HepG2 (cell line): ENCODE measurements around the gene BORCS5. TPM values are rescaled to one million over a fixed set of nuclear protein-coding genes. Genes with fewer than 3 reads are reported as not detected.

Experiments used
- ATF7-NPFF ChIP-seq: sonication (generic); formaldehyde crosslinking; IDR thresholded peaks from 2 replicates; pipeline ENCODE4 v1.8.1; 2023; ENCODE audit warnings: mild to moderate bottlenecking, low read depth, missing genetic modification reagents, moderate library complexity
- FOXA3 ChIP-seq: IDR thresholded peaks from 2 replicates; pipeline ENCODE4 v1.6.1; 2016; ENCODE audit warnings: missing genetic modification reagents, missing compliant biosample characterization
- FOXK1 ChIP-seq: sonication (generic); formaldehyde crosslinking; IDR thresholded peaks from 2 replicates; pipeline ENCODE4 v1.4.0; 2020; ENCODE audit warnings: low read depth, missing genetic modification reagents, borderline replicate concordance
- HOXA7 ChIP-seq: sonication (generic); formaldehyde crosslinking; IDR thresholded peaks from 2 replicates; pipeline ENCODE4 v1.8.1; 2022; ENCODE audit warnings: mild to moderate bottlenecking, missing genetic modification reagents, moderate library complexity
- KMT2B ChIP-seq: IDR thresholded peaks from 2 replicates; pipeline ENCODE4 v1.6.1; 2016; ENCODE audit warnings: missing genetic modification reagents, missing compliant biosample characterization
- NFIC ChIP-seq: IDR thresholded peaks from 2 replicates; pipeline ENCODE4 v1.6.1; 2012; ENCODE audit warnings: mild to moderate bottlenecking, low read length, inconsistent platforms
- NFYB ChIP-seq: sonication (generic); formaldehyde crosslinking; IDR thresholded peaks from 2 replicates; pipeline ENCODE4 v1.4.0; 2020; ENCODE audit warnings: missing genetic modification reagents
- NFYC ChIP-seq: IDR thresholded peaks from 2 replicates; pipeline ENCODE4 v1.6.1; 2016; ENCODE audit warnings: missing genetic modification reagents, missing compliant biosample characterization
- NR2F2 ChIP-seq: IDR thresholded peaks from 2 replicates; pipeline ENCODE4 v1.6.1; 2012; ENCODE audit warnings: low read depth, inconsistent platforms, borderline replicate concordance
- NRL ChIP-seq: sonication (generic); formaldehyde crosslinking; IDR thresholded peaks from 2 replicates; pipeline ENCODE4 v1.5.0; 2020; ENCODE audit warnings: missing genetic modification reagents, mild to moderate bottlenecking, moderate library complexity, borderline replicate concordance
- PITX1 ChIP-seq: sonication (generic); formaldehyde crosslinking; IDR thresholded peaks from 2 replicates; pipeline ENCODE4 v1.5.1; 2020; ENCODE audit warnings: mild to moderate bottlenecking, missing genetic modification reagents
- POLR2AphosphoS2 ChIP-seq: IDR thresholded peaks from 2 replicates; pipeline ENCODE4 v1.6.1; 2011; ENCODE audit warnings: low read depth, low read length, improper control_type of control experiment
- PPARG ChIP-seq: conservative IDR thresholded peaks from 2 replicates; pipeline ENCODE4 v1.6.1; 2016; ENCODE audit warnings: missing biosample characterization, missing genetic modification reagents
- SALL2 ChIP-seq: sonication (generic); formaldehyde crosslinking; IDR thresholded peaks from 2 replicates; pipeline ENCODE4 v1.8.1; 2023; ENCODE audit warnings: mild to moderate bottlenecking, missing genetic modification reagents, inconsistent platforms
- SAP130 ChIP-seq: IDR thresholded peaks from 2 replicates; pipeline ENCODE4 v1.6.1; 2016; ENCODE audit warnings: low read depth
- SMARCE1 ChIP-seq: fragments of 450-650 bp; IDR thresholded peaks from 2 replicates; pipeline ENCODE4 v1.6.1; 2017; ENCODE audit warnings: borderline replicate concordance
- SNRNP70 ChIP-seq: fragments of 200-400 bp; formaldehyde crosslinking; IDR thresholded peaks from 2 replicates; pipeline ENCODE4 v1.6.1; 2017; ENCODE audit warnings: mild to moderate bottlenecking, low read depth, low read length, moderate library complexity
- SOX5 ChIP-seq: IDR thresholded peaks from 2 replicates; pipeline ENCODE4 v1.6.1; 2016; ENCODE audit warnings: borderline replicate concordance
- TCF7 ChIP-seq: sonication (generic); IDR thresholded peaks from 2 replicates; pipeline ENCODE4 v1.6.1; 2016; ENCODE audit warnings: antibody characterized with exemption, low read depth
- TCF7L2 ChIP-seq: IDR thresholded peaks from 2 replicates; pipeline ENCODE4 v1.6.1; 2011; ENCODE audit warnings: mild to moderate bottlenecking, low read depth, low read length, moderate library complexity
- TIGD3 ChIP-seq: sonication (generic); formaldehyde crosslinking; IDR thresholded peaks from 2 replicates; pipeline ENCODE4 v1.5.1; 2020; ENCODE audit warnings: mild to moderate bottlenecking, missing genetic modification reagents, borderline replicate concordance
- ZNF460 ChIP-seq: sonication (generic); formaldehyde crosslinking; IDR thresholded peaks from 2 replicates; pipeline ENCODE4 v1.5.1; 2020; ENCODE audit warnings: missing genetic modification reagents, mild to moderate bottlenecking, borderline replicate concordance
- ZNF558 ChIP-seq: sonication (generic); formaldehyde crosslinking; IDR thresholded peaks from 2 replicates; pipeline ENCODE4 v1.9.0; 2022; ENCODE audit warnings: mild to moderate bottlenecking, missing genetic modification reagents, borderline replicate concordance
- ZNF607 ChIP-seq: sonication (generic); formaldehyde crosslinking; IDR thresholded peaks from 2 replicates; pipeline ENCODE4 v1.5.1; 2020; ENCODE audit warnings: missing genetic modification reagents, mild to moderate bottlenecking, borderline replicate concordance
- ZNF772 ChIP-seq: sonication (generic); formaldehyde crosslinking; IDR thresholded peaks from 2 replicates; pipeline ENCODE4 v1.5.0; 2020; ENCODE audit warnings: mild to moderate bottlenecking, missing genetic modification reagents
- ZNF790 ChIP-seq: sonication (generic); formaldehyde crosslinking; IDR thresholded peaks from 2 replicates; pipeline ENCODE4 v1.8.0; 2022; ENCODE audit warnings: missing genetic modification reagents, mild to moderate bottlenecking, borderline replicate concordance
- polyA plus RNA-seq, 8 experiments: library from polyadenylated mRNA; depleted of rRNA in 3 of 8; stranded (reverse) in 7 of 8; unstranded in 1 of 8; fragments of >200 nt; fragmentation: Illumina TruSeq in 4 of 8; extraction: Trizol in 4 of 8; gene quantifications; 2 replicates each; pipeline versions ENCODE4 v1.2.1 to v1.2.3, GENCODE V29; 2011 to 2016; ENCODE audit warnings: low read depth in 4 of 8, missing spikeins in 1 of 8, mixed read lengths in 1 of 8; ENCODE audit not compliant: insufficient read depth in 1 of 8
- total RNA-seq, 5 experiments: library from RNA; depleted of rRNA; stranded (reverse); fragments of >200 nt; fragmentation: Illumina TruSeq; extraction: Trizol; gene quantifications; 2 replicates each; pipeline ENCODE4 v1.2.3, GENCODE V29; 2016; ENCODE audit warnings: low read depth in 1 of 5
- TF ChIP-seq, protein P1 (sequence below): sonication (generic); formaldehyde crosslinking; IDR thresholded peaks from 2 replicates; pipeline ENCODE4 v1.4.0; 2020; ENCODE audit warnings: low read depth, mild to moderate bottlenecking, missing genetic modification reagents
- TF ChIP-seq, protein P2 (sequence below): sonication (generic); formaldehyde crosslinking; IDR thresholded peaks from 2 replicates; pipeline ENCODE4 v1.5.0; 2020; ENCODE audit warnings: missing genetic modification reagents, mild to moderate bottlenecking, borderline replicate concordance
- TF ChIP-seq, protein P3 (sequence below): sonication (generic); formaldehyde crosslinking; IDR thresholded peaks from 2 replicates; pipeline ENCODE4 v1.5.0; 2020; ENCODE audit warnings: mild to moderate bottlenecking, missing genetic modification reagents, moderate library complexity

Gene BORCS5
- total and polyA plus RNA-seq, 2 of the 13 experiments (the other 11 are each of a cell fraction or from before 2014, with no cell fraction given) = 3.9 to 4.7 TPM

GRCh38 chr12:12380949-12381593 lies 24.2 kb downstream of the BORCS5 start (continued):
- TF ChIP-seq, protein P1, sequence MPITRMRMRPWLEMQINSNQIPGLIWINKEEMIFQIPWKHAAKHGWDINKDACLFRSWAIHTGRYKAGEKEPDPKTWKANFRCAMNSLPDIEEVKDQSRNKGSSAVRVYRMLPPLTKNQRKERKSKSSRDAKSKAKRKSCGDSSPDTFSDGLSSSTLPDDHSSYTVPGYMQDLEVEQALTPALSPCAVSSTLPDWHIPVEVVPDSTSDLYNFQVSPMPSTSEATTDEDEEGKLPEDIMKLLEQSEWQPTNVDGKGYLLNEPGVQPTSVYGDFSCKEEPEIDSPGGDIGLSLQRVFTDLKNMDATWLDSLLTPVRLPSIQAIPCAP (CRISPR knock-in tag) = no peak
- TF ChIP-seq NRL (CRISPR knock-in tag) = no peak
- no peak for TF ChIP-seq HOXA7 (CRISPR knock-in tag)
- no peak for TF ChIP-seq POLR2AphosphoS2
- TF ChIP-seq NR2F2 = peak; percentile 76
- TF ChIP-seq, protein P2, sequence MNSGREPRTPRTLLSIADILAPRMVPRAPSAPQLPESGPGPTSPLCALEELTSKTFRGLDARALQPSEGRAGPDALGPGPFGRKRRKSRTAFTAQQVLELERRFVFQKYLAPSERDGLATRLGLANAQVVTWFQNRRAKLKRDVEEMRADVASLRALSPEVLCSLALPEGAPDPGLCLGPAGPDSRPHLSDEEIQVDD (CRISPR knock-in tag) = no peak
- TF ChIP-seq TIGD3 (CRISPR knock-in tag) = no peak
- TF ChIP-seq SMARCE1 = no peak
- no peak for TF ChIP-seq NFYC (CRISPR knock-in tag)
- no peak for TF ChIP-seq PITX1
- no peak for TF ChIP-seq ZNF790 (CRISPR knock-in tag)
- no peak for TF ChIP-seq ZNF558
- TF ChIP-seq NFYB (CRISPR knock-in tag) = no peak
- TF ChIP-seq FOXK1 = peak; percentile 40; the same call in 1 of the 2 replicates
- TF ChIP-seq SNRNP70 = no peak
- TF ChIP-seq ZNF607 = no peak
- TF ChIP-seq FOXA3 (CRISPR knock-in tag) = peak; percentile 81
- no peak for TF ChIP-seq PPARG (CRISPR knock-in tag)
- peak; percentile 68 for TF ChIP-seq SOX5 (CRISPR knock-in tag)
- peak; percentile 44 for TF ChIP-seq SAP130 (CRISPR knock-in tag)
- TF ChIP-seq ZNF460 (CRISPR knock-in tag) = no peak
- TF ChIP-seq, protein P3, sequence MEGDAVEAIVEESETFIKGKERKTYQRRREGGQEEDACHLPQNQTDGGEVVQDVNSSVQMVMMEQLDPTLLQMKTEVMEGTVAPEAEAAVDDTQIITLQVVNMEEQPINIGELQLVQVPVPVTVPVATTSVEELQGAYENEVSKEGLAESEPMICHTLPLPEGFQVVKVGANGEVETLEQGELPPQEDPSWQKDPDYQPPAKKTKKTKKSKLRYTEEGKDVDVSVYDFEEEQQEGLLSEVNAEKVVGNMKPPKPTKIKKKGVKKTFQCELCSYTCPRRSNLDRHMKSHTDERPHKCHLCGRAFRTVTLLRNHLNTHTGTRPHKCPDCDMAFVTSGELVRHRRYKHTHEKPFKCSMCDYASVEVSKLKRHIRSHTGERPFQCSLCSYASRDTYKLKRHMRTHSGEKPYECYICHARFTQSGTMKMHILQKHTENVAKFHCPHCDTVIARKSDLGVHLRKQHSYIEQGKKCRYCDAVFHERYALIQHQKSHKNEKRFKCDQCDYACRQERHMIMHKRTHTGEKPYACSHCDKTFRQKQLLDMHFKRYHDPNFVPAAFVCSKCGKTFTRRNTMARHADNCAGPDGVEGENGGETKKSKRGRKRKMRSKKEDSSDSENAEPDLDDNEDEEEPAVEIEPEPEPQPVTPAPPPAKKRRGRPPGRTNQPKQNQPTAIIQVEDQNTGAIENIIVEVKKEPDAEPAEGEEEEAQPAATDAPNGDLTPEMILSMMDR = no peak
- peak; percentile 21; the same call in 1 of the 2 replicates for TF ChIP-seq KMT2B (CRISPR knock-in tag)
- no peak for TF ChIP-seq SALL2 (CRISPR knock-in tag)
- no peak for TF ChIP-seq ZNF772 (CRISPR knock-in tag)
- TF ChIP-seq ATF7-NPFF (CRISPR knock-in tag) = no peak
- TF ChIP-seq TCF7L2 = no peak
- TF ChIP-seq NFIC = peak; percentile 56; the same call in 1 of the 2 replicates
- TF ChIP-seq TCF7 = peak; percentile 37; the same call in 1 of the 2 replicates
